CD14-positive monocyte (primary cell): ENCODE measurements around the gene CDH2. TPM values are rescaled to one million over a fixed set of nuclear protein-coding genes. Genes with fewer than 3 reads are reported as not detected.

Experiments used
- DNase-seq, 3 donors: peaks; one replicate each; pipeline ENCODE4 v3.0.0-alpha.2; 2011 to 2022
- H2AFZ ChIP-seq: 2 replicates; pipeline ENCODE4 v1.6.0; 2012; ENCODE audit warnings: mild to moderate bottlenecking, low read depth, low read length, inconsistent platforms; ENCODE audit not compliant: insufficient read depth, poor library complexity, severe bottlenecking
- H3K27ac ChIP-seq, 2 donors: 1 replicate in 1 of 2; 2 replicates in 1 of 2; pipeline ENCODE4 v1.5.1; 2012 to 2013; ENCODE audit warnings: low read length in 2 of 2, control low read depth in 1 of 2, inconsistent platforms in 1 of 2, low read depth in 1 of 2, mild to moderate bottlenecking in 1 of 2
- H3K27me3 ChIP-seq, 2 donors: one replicate each; pipeline versions ENCODE4 v1.6.0 to v1.6.1; 2011 to 2013; ENCODE audit warnings: low read length in 2 of 2; ENCODE audit not compliant: control insufficient read depth in 2 of 2, insufficient read depth in 2 of 2
- H3K36me3 ChIP-seq, 2 donors: replicated peaks in 1 of 2; 1 replicate in 1 of 2; 2 replicates in 1 of 2; pipeline versions ENCODE4 v1.5.1 to v1.6.1; 2012 to 2013; ENCODE audit warnings: low read length in 2 of 2, control low read depth in 1 of 2, inconsistent platforms in 1 of 2, mild to moderate bottlenecking in 1 of 2; ENCODE audit not compliant: insufficient read depth in 2 of 2, control insufficient read depth in 1 of 2
- H3K4me1 ChIP-seq, 2 donors: 1 replicate in 1 of 2; 2 replicates in 1 of 2; pipeline versions ENCODE4 v1.5.1 to v1.6.1; 2012 to 2013; ENCODE audit warnings: low read length in 2 of 2, control low read depth in 1 of 2, inconsistent platforms in 1 of 2, mild to moderate bottlenecking in 1 of 2, moderate library complexity in 1 of 2; ENCODE audit not compliant: insufficient read depth in 2 of 2, control insufficient read depth in 1 of 2
- H3K4me2 ChIP-seq: replicated peaks from 2 replicates; pipeline ENCODE3; 2012; ENCODE audit warnings: low read length, moderate library complexity, mild to moderate bottlenecking; ENCODE audit not compliant: poor library complexity, severe bottlenecking; ENCODE audit errors: extremely low read depth
- H3K4me3 ChIP-seq, 3 experiments: fragments of 200-600 bp in 1 of 3; sonication (generic) in 1 of 3; replicated peaks in 1 of 3; 1 replicate in 2 of 3; 2 replicates in 1 of 3; pipeline ENCODE4 v1.5.1; 2011 to 2013; ENCODE audit warnings: low read length in 3 of 3, mild to moderate bottlenecking in 3 of 3, control low read depth in 2 of 3, low read depth in 2 of 3, inconsistent platforms in 1 of 3, moderate library complexity in 1 of 3
- H3K79me2 ChIP-seq: 2 replicates; pipeline ENCODE4 v1.6.0; 2012; ENCODE audit warnings: mild to moderate bottlenecking, control low read depth, inconsistent platforms, low read length, moderate library complexity; ENCODE audit not compliant: insufficient read depth
- H3K9ac ChIP-seq: 2 replicates; pipeline ENCODE4 v1.6.0; 2017; ENCODE audit warnings: low read length, mild to moderate bottlenecking; ENCODE audit not compliant: insufficient read depth, poor library complexity, severe bottlenecking
- H3K9me3 ChIP-seq, 2 donors: replicated peaks in 1 of 2; 1 replicate in 1 of 2; 2 replicates in 1 of 2; pipeline versions ENCODE4 v1.5.1 to v1.6.1; 2012 to 2013; ENCODE audit warnings: low read length in 2 of 2, control low read depth in 1 of 2; ENCODE audit not compliant: control insufficient read depth in 1 of 2, insufficient read depth in 1 of 2
- H4K20me1 ChIP-seq: 2 replicates; pipeline ENCODE4 v1.6.0; 2012; ENCODE audit warnings: mild to moderate bottlenecking, low read length, control low read depth, moderate library complexity; ENCODE audit not compliant: insufficient read depth
- H3K27ac Mint-ChIP-seq, 7 donors: one replicate each; pipeline ENCODE4 v1.8.0; 2020; ENCODE audit warnings: mild to moderate bottlenecking in 7 of 7, mixed read lengths in 7 of 7, moderate library complexity in 6 of 7, inconsistent platforms in 2 of 7
- H3K27me3 Mint-ChIP-seq, 3 donors: one replicate each; pipeline ENCODE4 v1.8.0; 2021 to 2022; ENCODE audit warnings: low read depth in 3 of 3, mild to moderate bottlenecking in 3 of 3, mixed read lengths in 3 of 3, moderate library complexity in 3 of 3, inconsistent platforms in 1 of 3
- H3K36me3 Mint-ChIP-seq, 2 donors: one replicate each; pipeline ENCODE4 v1.8.0; 2020; ENCODE audit warnings: mixed read lengths in 2 of 2, inconsistent platforms in 1 of 2, mild to moderate bottlenecking in 1 of 2
- H3K4me1 Mint-ChIP-seq: one replicate; pipeline ENCODE4 v1.8.0; 2020; ENCODE audit warnings: mild to moderate bottlenecking, mixed read lengths
- H3K4me3 Mint-ChIP-seq, 2 donors: one replicate each; pipeline ENCODE4 v1.8.0; 2020; ENCODE audit warnings: mild to moderate bottlenecking in 2 of 2, mixed read lengths in 2 of 2, moderate library complexity in 1 of 2
- H3K9me3 Mint-ChIP-seq, 7 donors: one replicate each; pipeline ENCODE4 v1.8.0; 2020 to 2022; ENCODE audit warnings: mixed read lengths in 7 of 7, mild to moderate bottlenecking in 6 of 7, moderate library complexity in 6 of 7, inconsistent platforms in 2 of 7
- whole genome bisulfite sequencing: methylation state at CpG from one replicate; pipeline ENCODE4 v1.1.5; 2013; ENCODE audit warnings: missing lambda C conversion rate; ENCODE audit not compliant: insufficient coverage; 5-methylcytosine and 5-hydroxymethylcytosine counted together
- intact Hi-C, 2 donors: fragments of 100-400 bp; cut with micrococcal nuclease; formaldehyde crosslinking; loops; one replicate each; pipeline versions ENCODE4 v1.15.0 to v1.15.1; 2023
- polyA plus RNA-seq, 3 donors: library from polyadenylated mRNA; depleted of rRNA in 1 of 3; unstranded in 2 of 3; stranded (reverse) in 1 of 3; fragments of 300-500 nt in 2 of 3; fragments of >200 nt in 1 of 3; fragmentation: Illumina TruSeq in 2 of 3; gene quantifications; 1 replicate in 2 of 3; 2 replicates in 1 of 3; pipeline ENCODE4 v1.2.3, GENCODE V29; 2012 to 2021
- TF ChIP-seq, protein P1 (sequence below): fragments of 200-600 bp; IDR thresholded peaks from one replicate; pipeline ENCODE4 v1.8.0; 2022; ENCODE audit warnings: antibody characterized with exemption, mild to moderate bottlenecking

The CDH2 gene
- polyA plus RNA-seq, 3 donors = 0.03 to 0.32 (median 0.08) TPM

DNA sequence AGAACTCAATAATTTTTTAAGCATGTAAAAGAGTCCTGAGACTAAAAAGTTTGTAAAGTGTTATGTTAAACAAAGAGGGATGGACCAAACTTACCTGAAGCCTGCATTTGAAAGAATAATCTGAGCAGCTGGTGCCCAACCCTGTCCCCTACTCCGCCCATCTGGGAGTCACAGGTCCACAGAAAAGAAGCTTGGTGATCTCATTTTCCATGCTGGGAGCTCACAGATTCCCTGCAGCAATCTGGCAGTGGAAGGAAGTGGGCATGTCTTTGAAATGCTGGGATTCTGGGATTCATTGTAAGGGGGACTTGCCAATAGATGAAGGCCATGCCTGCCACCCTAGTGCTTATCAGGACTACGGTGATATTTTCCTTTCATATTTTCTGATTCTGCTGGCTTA is 17.9 kb downstream of the CDH2 start:
- Histone ChIP-seq H3K27me3 (no peaks in the 10 kb centered on the region), H3K4me1 (no peaks in the 10 kb centered on the region), H2AFZ (no peak overlapping the region), H3K27ac (no peak overlapping the region), H3K4me3 (no peak overlapping the region), H3K79me2 (no peaks in the 10 kb centered on the region), H3K36me3 (no peaks in the 10 kb centered on the region), H4K20me1 (no peaks in the 10 kb centered on the region), H3K4me2 (no peak overlapping the region), H3K9ac (no peak overlapping the region), H3K9me3 (no peaks in the 10 kb centered on the region)
- no peaks in the 10 kb centered on the region for H3K4me1 Mint-ChIP-seq
- intact Hi-C loops = no loop called here
- WGBS = 100% methylated on average over 1 of the region's 2 CpGs
- no peaks in the 10 kb centered on the region for H3K27me3 Mint-ChIP-seq
- no peak for DNase-seq
- H3K27ac Mint-ChIP-seq = no peak overlapping the region
- no peaks in the 10 kb centered on the region for H3K36me3 Mint-ChIP-seq
- H3K4me3 Mint-ChIP-seq = no peak overlapping the region
- peaks cover 0 to 2% (median 0%) of the 10 kb centered on the region in 7 donors for H3K9me3 Mint-ChIP-seq
- TF ChIP-seq, protein P1, sequence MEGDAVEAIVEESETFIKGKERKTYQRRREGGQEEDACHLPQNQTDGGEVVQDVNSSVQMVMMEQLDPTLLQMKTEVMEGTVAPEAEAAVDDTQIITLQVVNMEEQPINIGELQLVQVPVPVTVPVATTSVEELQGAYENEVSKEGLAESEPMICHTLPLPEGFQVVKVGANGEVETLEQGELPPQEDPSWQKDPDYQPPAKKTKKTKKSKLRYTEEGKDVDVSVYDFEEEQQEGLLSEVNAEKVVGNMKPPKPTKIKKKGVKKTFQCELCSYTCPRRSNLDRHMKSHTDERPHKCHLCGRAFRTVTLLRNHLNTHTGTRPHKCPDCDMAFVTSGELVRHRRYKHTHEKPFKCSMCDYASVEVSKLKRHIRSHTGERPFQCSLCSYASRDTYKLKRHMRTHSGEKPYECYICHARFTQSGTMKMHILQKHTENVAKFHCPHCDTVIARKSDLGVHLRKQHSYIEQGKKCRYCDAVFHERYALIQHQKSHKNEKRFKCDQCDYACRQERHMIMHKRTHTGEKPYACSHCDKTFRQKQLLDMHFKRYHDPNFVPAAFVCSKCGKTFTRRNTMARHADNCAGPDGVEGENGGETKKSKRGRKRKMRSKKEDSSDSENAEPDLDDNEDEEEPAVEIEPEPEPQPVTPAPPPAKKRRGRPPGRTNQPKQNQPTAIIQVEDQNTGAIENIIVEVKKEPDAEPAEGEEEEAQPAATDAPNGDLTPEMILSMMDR = no peak

DNA sequence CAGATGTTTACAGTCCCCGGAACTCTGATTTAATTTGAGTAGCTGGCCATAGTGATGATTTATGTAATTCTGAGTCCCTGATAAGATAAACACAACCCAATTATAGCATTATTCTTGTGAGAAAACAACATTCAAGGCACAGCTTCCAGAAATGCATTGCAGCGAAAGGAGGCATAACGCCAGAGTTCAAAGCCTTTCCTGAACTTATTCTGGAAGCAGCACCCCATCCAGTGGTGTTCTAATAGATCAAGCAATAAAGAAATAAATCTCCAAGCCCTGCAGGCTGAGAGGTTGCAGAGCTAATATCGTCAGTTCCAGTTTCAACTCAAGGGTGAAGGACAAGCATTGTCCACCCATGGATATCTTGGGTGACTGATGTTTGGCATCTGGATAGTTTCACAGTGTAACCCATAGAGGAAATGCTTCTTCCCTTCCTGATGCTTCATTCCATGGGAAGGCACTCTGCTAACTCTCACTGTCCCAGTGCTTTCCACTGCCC is 18.8 kb downstream of the CDH2 start:
- H3K27me3 Mint-ChIP-seq = no peaks in the 10 kb centered on the region
- Histone ChIP-seq H3K4me3 (no peak overlapping the region), H4K20me1 (no peaks in the 10 kb centered on the region), H3K9ac (no peak overlapping the region), H3K79me2 (no peaks in the 10 kb centered on the region), H3K4me1 (no peaks in the 10 kb centered on the region), H3K36me3 (no peaks in the 10 kb centered on the region), H3K4me2 (no peak overlapping the region), H3K27ac (no peak overlapping the region), H2AFZ (no peak overlapping the region), H3K9me3 (no peaks in the 10 kb centered on the region), H3K27me3 (no peaks in the 10 kb centered on the region)
- no peak for DNase-seq
- no peaks in the 10 kb centered on the region for H3K36me3 Mint-ChIP-seq
- 83% methylated on average over 2 of the region's 4 CpGs for WGBS
- H3K4me3 Mint-ChIP-seq = no peak overlapping the region
- intact Hi-C loops = no loop called here
- no peaks in the 10 kb centered on the region for H3K4me1 Mint-ChIP-seq
- H3K9me3 Mint-ChIP-seq = peaks cover 0 to 4% (median 0%) of the 10 kb centered on the region in 7 donors
- H3K27ac Mint-ChIP-seq = no peak overlapping the region
- TF ChIP-seq, protein P1 = no peak
